HG02973 (cell line): ENCODE results near the gene PLRG1.
A peak's percentile ranks its signal among the peaks of the same experiment; 100 is the strongest.

Source experiments
- ATAC-seq: cut with Tn5 transposase; IDR thresholded peaks from one replicate; pipeline ENCODE4 v1.9.1; 2021; ENCODE audit warnings: moderate library complexity; ENCODE audit not compliant: unreplicated experiment

The PLRG1 gene

GRCh38 chr4:154574311-154574710 is 24.1 kb upstream of the PLRG1 start:
- ATAC-seq = no peak

- no peak for ATAC-seq
These were observed 23.1 kb upstream of the PLRG1 start for GRCh38 chr4:154573190-154573870.

- ATAC-seq = no peak
These were observed 19.4 kb upstream of the PLRG1 start for GRCh38 chr4:154569584-154569983.

- no peak for ATAC-seq
These were observed 18.8 kb upstream of the PLRG1 start for GRCh38 chr4:154569028-154569427.

- ATAC-seq = no peak
These were observed 16.5 kb upstream of the PLRG1 start for GRCh38 chr4:154566639-154567204.

- ATAC-seq = no peak
These were observed 15.5 kb upstream of the PLRG1 start for GRCh38 chr4:154565704-154566103.

- no peak for ATAC-seq
These were observed 14.1 kb upstream of the PLRG1 start for GRCh38 chr4:154564311-154564710.

- ATAC-seq = no peak
These were observed 12.6 kb upstream of the PLRG1 start, which contains the start of gene FGB for GRCh38 chr4:154562697-154563254. FGB (plus strand) TSS chr4:154563011; CDS start chr4:154563019, 8 bp downstream.

- ATAC-seq = no peak
These were observed 10.6 kb upstream of the PLRG1 start for GRCh38 chr4:154560824-154561231.

GRCh38 chr4:154560419-154560801 is 10.2 kb upstream of the PLRG1 start:
- ATAC-seq = no peak

GRCh38 chr4:154559494-154560418 is 9.6 kb upstream of the PLRG1 start:
- peak; percentile 79 for ATAC-seq

- peak; percentile 12 for ATAC-seq
These were observed 8.9 kb upstream of the PLRG1 start for GRCh38 chr4:154559141-154559493.

GRCh38 chr4:154551872-154552686 is 1.9 kb upstream of the PLRG1 start:
- peak; percentile 51 for ATAC-seq

GRCh38 chr4:154545689-154546088 is 4.5 kb downstream of the PLRG1 start:
- ATAC-seq = no peak

- no peak for ATAC-seq
These were observed 7.8 kb downstream of the PLRG1 start for GRCh38 chr4:154542271-154542879.

GRCh38 chr4:154534296-154534695 is 15.9 kb downstream of the PLRG1 start:
- ATAC-seq = no peak

GRCh38 chr4:154529728-154530519 is 20.3 kb downstream of the PLRG1 start:
- no peak for ATAC-seq

- ATAC-seq = no peak
These were observed 21.3 kb downstream of the PLRG1 start for GRCh38 chr4:154528869-154529268.

GRCh38 chr4:154527308-154527707 is 22.9 kb downstream of the PLRG1 start:
- no peak for ATAC-seq
